IMR-90 (cell line): Measurements from ENCODE around the gene SPAG5. TPM values are rescaled to one million over a fixed set of nuclear protein-coding genes. Genes with fewer than 3 reads are reported as not detected.

Experiments used
- ATAC-seq: fragments of 200-7000 bp; cut with Tn5 transposase; 2 replicates; pipeline ENCODE4 v1.9.1; 2020; ENCODE audit warnings: low read depth, mild to moderate bottlenecking, moderate library complexity
- BruUV-seq: library from RNA; stranded (reverse); fragments of 400-500 nt; replicated peaks from 2 replicates; lab custom pipeline; 2021; lab: Mats Ljungman, UMichigan
- CTCF ChIA-PET: fragments of 300-600 bp; formaldehyde crosslinking; extraction: SDS; loops from one replicate; lab custom pipeline; 2021; ENCODE audit warnings: antibody characterized with exemption; lab: Yijun Ruan, JAX
- POLR2A ChIA-PET: fragments of 300-600 bp; sonication (Branson Sonifier 250); formaldehyde crosslinking; loops from one replicate; lab custom pipeline; 2022; ENCODE audit warnings: antibody characterized with exemption; ENCODE audit not compliant: unreplicated experiment; lab: Charles Lee
- DNase-seq: peaks from one replicate; pipeline ENCODE4 v3.0.0; 2013
- H2AFZ ChIP-seq: replicated peaks from 2 replicates; pipeline ENCODE3; 2013; ENCODE audit warnings: low read length, mild to moderate bottlenecking; ENCODE audit not compliant: poor library complexity
- H2AK5ac ChIP-seq: 2 replicates; pipeline ENCODE4 v1.6.1; 2013; ENCODE audit warnings: low read depth, low read length, inconsistent platforms
- H2AK9ac ChIP-seq: replicated peaks from 2 replicates; pipeline ENCODE3; 2013; ENCODE audit warnings: mild to moderate bottlenecking, low read depth, low read length, moderate library complexity; ENCODE audit not compliant: poor library complexity
- H2BK120ac ChIP-seq: 2 replicates; pipeline ENCODE4 v1.6.1; 2013; ENCODE audit warnings: low read depth, low read length, inconsistent platforms
- H2BK15ac ChIP-seq: 3 replicates; pipeline ENCODE4 v1.6.1; 2013; ENCODE audit warnings: low read depth, low read length, inconsistent platforms
- H2BK20ac ChIP-seq: 2 replicates; pipeline ENCODE4 v1.6.1; 2013; ENCODE audit warnings: low read depth, mild to moderate bottlenecking, inconsistent platforms, low read length, moderate library complexity
- H2BK5ac ChIP-seq: 2 replicates; pipeline ENCODE4 v1.6.1; 2013; ENCODE audit warnings: mild to moderate bottlenecking, low read depth, low read length, inconsistent platforms; ENCODE audit not compliant: poor library complexity, severe bottlenecking
- H3K14ac ChIP-seq: replicated peaks from 2 replicates; pipeline ENCODE4 v1.6.1; 2013; ENCODE audit warnings: low read depth, low read length, inconsistent platforms
- H3K18ac ChIP-seq: 2 replicates; pipeline ENCODE4 v1.6.1; 2013; ENCODE audit warnings: low read depth, low read length, control low read depth
- H3K23ac ChIP-seq: 2 replicates; pipeline ENCODE4 v1.6.1; 2013; ENCODE audit warnings: low read depth, low read length, inconsistent platforms
- H3K27ac ChIP-seq: 2 replicates; pipeline ENCODE4 v1.5.1; 2013; ENCODE audit warnings: mild to moderate bottlenecking, control low read depth, low read length; ENCODE audit not compliant: insufficient read depth
- H3K27me3 ChIP-seq: 2 replicates; pipeline ENCODE4 v1.6.1; 2013; ENCODE audit warnings: low read length; ENCODE audit not compliant: control insufficient read depth, insufficient read depth
- H3K36me3 ChIP-seq: 2 replicates; pipeline ENCODE4 v1.6.1; 2013; ENCODE audit warnings: low read length, mixed read lengths; ENCODE audit not compliant: control insufficient read depth, insufficient read depth
- H3K4ac ChIP-seq: 2 replicates; pipeline ENCODE4 v1.6.1; 2013; ENCODE audit warnings: low read depth, low read length, inconsistent platforms
- H3K4me1 ChIP-seq: 2 replicates; pipeline ENCODE4 v1.6.1; 2013; ENCODE audit warnings: low read length, mixed read lengths; ENCODE audit not compliant: control insufficient read depth, insufficient read depth
- H3K4me2 ChIP-seq: 2 replicates; pipeline ENCODE4 v1.6.1; 2013; ENCODE audit warnings: low read depth, mild to moderate bottlenecking, control low read depth, low read length, moderate library complexity
- H3K4me3 ChIP-seq: 2 replicates; pipeline ENCODE4 v1.5.1; 2013; ENCODE audit warnings: low read depth, mild to moderate bottlenecking, control low read depth, low read length, moderate library complexity; ENCODE audit not compliant: insufficient read depth
- H3K56ac ChIP-seq: 2 replicates; pipeline ENCODE4 v1.6.1; 2013; ENCODE audit warnings: low read length, inconsistent platforms; ENCODE audit not compliant: insufficient read depth; ENCODE audit errors: extremely low read depth
- H3K79me1 ChIP-seq, 2 experiments: 2 replicates each; pipeline ENCODE4 v1.6.1; 2013; ENCODE audit warnings: low read length in 2 of 2, inconsistent platforms in 1 of 2, low read depth in 1 of 2
- H3K9ac ChIP-seq: 2 replicates; pipeline ENCODE4 v1.6.1; 2013; ENCODE audit warnings: low read depth, low read length, control low read depth
- H3K9me1 ChIP-seq: 2 replicates; pipeline ENCODE4 v1.6.1; 2013; ENCODE audit warnings: low read length, inconsistent platforms; ENCODE audit not compliant: insufficient read depth
- H3K9me3 ChIP-seq: 2 replicates; pipeline ENCODE4 v1.6.1; 2013; ENCODE audit warnings: low read length; ENCODE audit not compliant: control insufficient read depth, insufficient read depth
- H4K20me1 ChIP-seq: 2 replicates; pipeline ENCODE4 v1.6.1; 2013; ENCODE audit warnings: low read length, inconsistent platforms; ENCODE audit not compliant: insufficient read depth
- H4K5ac ChIP-seq: 2 replicates; pipeline ENCODE4 v1.6.1; 2013; ENCODE audit warnings: mild to moderate bottlenecking, low read depth, low read length, control low read depth
- H4K8ac ChIP-seq, 2 experiments: 2 replicates each; pipeline ENCODE4 v1.6.1; 2013; ENCODE audit warnings: low read depth in 2 of 2, low read length in 2 of 2, control low read depth in 1 of 2, inconsistent platforms in 1 of 2
- H4K91ac ChIP-seq: 2 replicates; pipeline ENCODE4 v1.6.1; 2013; ENCODE audit warnings: low read depth, low read length, inconsistent platforms; ENCODE audit not compliant: insufficient read depth
- BHLHE40 ChIP-seq: fragments of 150-350 bp; IDR thresholded peaks from 2 replicates; pipeline ENCODE4 v1.6.1; 2016; ENCODE audit warnings: mild to moderate bottlenecking, low read depth, low read length
- CEBPB ChIP-seq: IDR thresholded peaks from 2 replicates; pipeline ENCODE4 v1.6.1; 2012; ENCODE audit warnings: low read depth, low read length, improper control_type of control experiment
- CHD1 ChIP-seq: IDR thresholded peaks from 2 replicates; pipeline ENCODE4 v1.6.1; 2012; ENCODE audit warnings: low read depth, low read length, improper control_type of control experiment
- CTCF ChIP-seq: conservative IDR thresholded peaks from 2 replicates; pipeline ENCODE4 v1.5.1; 2012; ENCODE audit warnings: mild to moderate bottlenecking, low read depth, low read length, improper control_type of control experiment
- FOS ChIP-seq: fragments of 150-350 bp; IDR thresholded peaks from 2 replicates; pipeline ENCODE4 v1.6.1; 2016; ENCODE audit warnings: low read depth, low read length
- MAFK ChIP-seq: IDR thresholded peaks from 2 replicates; pipeline ENCODE4 v1.6.1; 2012; ENCODE audit warnings: low read depth, low read length, improper control_type of control experiment
- MXI1 ChIP-seq: IDR thresholded peaks from 2 replicates; pipeline ENCODE4 v1.6.1; 2012; ENCODE audit warnings: low read depth, mild to moderate bottlenecking, low read length, moderate library complexity, borderline replicate concordance
- NFE2L2 ChIP-seq: fragments of 150-350 bp; IDR thresholded peaks from 2 replicates; pipeline ENCODE4 v1.6.1; 2016; ENCODE audit warnings: low read depth, mild to moderate bottlenecking, low read length
- POLR2A ChIP-seq: IDR thresholded peaks from 2 replicates; pipeline ENCODE4 v1.6.1; 2012; ENCODE audit warnings: mild to moderate bottlenecking, low read depth, low read length
- RAD21 ChIP-seq: IDR thresholded peaks from 2 replicates; pipeline ENCODE4 v1.6.1; 2012; ENCODE audit warnings: low read length, improper control_type of control experiment
- RCOR1 ChIP-seq: IDR thresholded peaks from 2 replicates; pipeline ENCODE4 v1.6.1; 2012; ENCODE audit warnings: mild to moderate bottlenecking, low read length, improper control_type of control experiment; ENCODE audit not compliant: insufficient replicate concordance
- RFX5 ChIP-seq: IDR thresholded peaks from 2 replicates; pipeline ENCODE4 v1.8.0; 2012; ENCODE audit warnings: low read depth, mild to moderate bottlenecking, low read length, moderate library complexity
- SMC3 ChIP-seq: fragments of 150-350 bp; IDR thresholded peaks from 2 replicates; pipeline ENCODE4 v1.6.1; 2016; ENCODE audit warnings: low read depth, mild to moderate bottlenecking, antibody characterized with exemption, low read length, moderate library complexity
- USF2 ChIP-seq: fragments of 150-350 bp; IDR thresholded peaks from 2 replicates; pipeline ENCODE4 v1.6.1; 2017; ENCODE audit warnings: mild to moderate bottlenecking, antibody characterized with exemption, low read length, low read depth
- WGBS, 2 experiments: methylation state at CpG; one replicate each; pipeline versions ENCODE4 v1.1.5 to v1.1.7; 2013; ENCODE audit warnings: missing lambda C conversion rate in 2 of 2; ENCODE audit not compliant: insufficient read length in 1 of 2; ENCODE audit errors: extremely low coverage in 2 of 2; 5-methylcytosine and 5-hydroxymethylcytosine counted together
- dilution Hi-C: fragments of 300-500 bp; cut with HindIII; formaldehyde crosslinking; loops from one replicate; pipeline ENCODE4 v1.14.3; 2018; ENCODE audit warnings: low sequenced_read_pairs; ENCODE audit not compliant: unreplicated experiment
- in situ Hi-C: fragments of 300-500 bp; cut with MboI; formaldehyde crosslinking; loops from 3 replicates; pipeline ENCODE4 v1.14.3; 2019; ENCODE audit warnings: low sequenced_read_pairs, inconsistent platforms, mixed read lengths
- intact Hi-C: fragments of 100-400 bp; cut with micrococcal nuclease; formaldehyde crosslinking; loops from 2 replicates; pipeline ENCODE4 v1.10.0; 2022
- polyA plus RNA-seq, 3 experiments: library from polyadenylated mRNA; depleted of rRNA; stranded (reverse); fragments of >200 nt; gene quantifications; 2 replicates each; pipeline ENCODE4 v1.2.3, GENCODE V29; 2012; ENCODE audit warnings: low replicate concordance in 1 of 3
- total RNA-seq: library from RNA; depleted of rRNA; stranded (reverse); fragments of >200 nt; gene quantifications from 2 replicates; pipeline ENCODE4 v1.2.3, GENCODE V29; 2012
- TF ChIP-seq, protein P1 (sequence below): fragments of 150-350 bp; IDR thresholded peaks from 2 replicates; pipeline ENCODE4 v1.6.1; 2016; ENCODE audit warnings: low read depth, mild to moderate bottlenecking, low read length, moderate library complexity, borderline replicate concordance

Gene SPAG5
- total and polyA plus RNA-seq, 2 of the 4 experiments (the other 2 are of a cell fraction), result 40.3 to 60.8 TPM

DNA sequence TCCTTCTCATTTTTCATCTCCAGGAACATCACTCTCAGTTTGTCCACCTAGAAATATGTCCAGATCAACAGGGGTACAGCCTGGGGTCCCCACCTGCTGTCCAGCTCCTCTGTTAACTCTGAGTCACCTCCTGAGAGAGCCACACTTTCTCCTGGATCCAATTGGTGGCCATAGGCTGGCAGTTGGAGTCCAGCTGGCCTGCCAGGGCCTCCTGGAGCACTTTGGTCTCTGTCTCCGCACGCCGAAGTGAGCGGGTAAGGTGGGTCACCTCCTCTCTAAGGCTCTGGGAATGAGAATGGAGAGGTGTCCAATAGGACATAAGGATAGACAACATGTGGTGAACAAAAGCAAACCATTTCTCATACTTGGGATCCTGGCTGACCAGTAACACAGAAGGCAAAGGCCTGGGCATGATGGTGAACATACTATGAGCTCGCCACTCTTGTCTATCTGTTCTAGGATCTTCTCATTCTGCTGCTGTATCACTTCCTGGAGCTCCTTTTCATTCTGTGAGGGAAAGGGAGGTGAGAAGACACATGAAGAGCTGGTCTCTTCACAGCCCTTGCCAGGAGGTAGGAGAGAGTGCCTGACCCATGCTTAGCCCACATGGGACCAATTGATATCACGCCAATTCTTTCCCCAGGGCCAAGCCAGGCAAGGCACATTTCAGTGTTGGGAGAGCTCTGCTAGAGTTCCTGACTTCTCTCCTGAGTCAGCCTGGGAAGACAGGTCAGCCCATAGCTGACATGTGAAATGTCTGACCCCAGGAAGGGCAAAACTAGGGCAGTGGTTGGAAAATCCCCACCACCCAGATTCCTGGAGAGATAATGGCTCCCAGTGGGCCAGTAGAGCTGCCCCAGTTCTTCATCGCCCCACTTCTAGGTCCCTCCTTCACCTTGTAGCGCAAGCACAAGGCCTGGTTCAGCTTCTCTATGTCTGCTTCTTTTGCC, 20.3 kb downstream of the SPAG5 start:
- ATAC-seq (no peak), DNase-seq (no peak)
- no peak overlapping the region for H3K23ac ChIP-seq
- intact Hi-C loops, result no loop called here
- no peak overlapping the region for H3K9ac ChIP-seq
- dilution Hi-C loops, result no loop called here
- H3K79me1 ChIP-seq, result peaks cover 4 to 11% of the 10 kb centered on the region in 2 experiments; a peak in 2 of 4 replicates
- H2AK5ac ChIP-seq, result no peak overlapping the region
- no peak overlapping the region for H3K18ac ChIP-seq
- no peak overlapping the region for H3K56ac ChIP-seq
- POLR2A ChIA-PET, result no interaction called here
- H2AK9ac ChIP-seq, result no peak overlapping the region
- H2BK15ac ChIP-seq, result no peak overlapping the region
- CTCF ChIA-PET, result no interaction called here
- H3K4me2 ChIP-seq, result no peak overlapping the region
- no peak overlapping the region for H4K91ac ChIP-seq
- no peak overlapping the region for H2BK20ac ChIP-seq
- H2AFZ ChIP-seq, result no peak overlapping the region
- H4K8ac ChIP-seq, result no peak overlapping the region
- H3K14ac ChIP-seq, result no peak overlapping the region
- H3K27me3 ChIP-seq, result no peaks in the 10 kb centered on the region
- no peak overlapping the region for H3K4ac ChIP-seq
- no peak overlapping the region for H4K5ac ChIP-seq
- no peak overlapping the region for H3K4me3 ChIP-seq
- peaks cover 6% of the 10 kb centered on the region; the same call in 1 of the 2 replicates for H3K4me1 ChIP-seq
- H4K20me1 ChIP-seq, result no peaks in the 10 kb centered on the region
- peaks cover 11% of the 10 kb centered on the region for H3K9me1 ChIP-seq
- H2BK120ac ChIP-seq, result no peak overlapping the region
- H2BK5ac ChIP-seq, result no peak overlapping the region
- H3K27ac ChIP-seq, result no peak overlapping the region
- 100% methylated on average over 3 of the region's 8 CpGs; no CpG with 5 or more reads in 1 of the 2 experiments for WGBS, 2 experiments
- BruUV-seq, result no TSS peak
- in situ Hi-C loops, result no loop called here
- H3K36me3 ChIP-seq, result peaks cover 23% of the 10 kb centered on the region
- H3K9me3 ChIP-seq, result no peaks in the 10 kb centered on the region
- no peak for TF ChIP-seq CTCF
- TF ChIP-seq MXI1, result no peak
- no peak for TF ChIP-seq FOS
- TF ChIP-seq RFX5, result no peak
- TF ChIP-seq BHLHE40, result no peak
- TF ChIP-seq MAFK, result no peak
- TF ChIP-seq RCOR1, result no peak
- no peak for TF ChIP-seq CHD1
- no peak for TF ChIP-seq SMC3
- no peak for TF ChIP-seq NFE2L2
- no peak for TF ChIP-seq RAD21
- no peak for TF ChIP-seq USF2
- TF ChIP-seq, protein P1, sequence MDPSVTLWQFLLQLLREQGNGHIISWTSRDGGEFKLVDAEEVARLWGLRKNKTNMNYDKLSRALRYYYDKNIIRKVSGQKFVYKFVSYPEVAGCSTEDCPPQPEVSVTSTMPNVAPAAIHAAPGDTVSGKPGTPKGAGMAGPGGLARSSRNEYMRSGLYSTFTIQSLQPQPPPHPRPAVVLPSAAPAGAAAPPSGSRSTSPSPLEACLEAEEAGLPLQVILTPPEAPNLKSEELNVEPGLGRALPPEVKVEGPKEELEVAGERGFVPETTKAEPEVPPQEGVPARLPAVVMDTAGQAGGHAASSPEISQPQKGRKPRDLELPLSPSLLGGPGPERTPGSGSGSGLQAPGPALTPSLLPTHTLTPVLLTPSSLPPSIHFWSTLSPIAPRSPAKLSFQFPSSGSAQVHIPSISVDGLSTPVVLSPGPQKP, result no peak
- TF ChIP-seq CEBPB, result no peak
- TF ChIP-seq POLR2A, result no peak
